Body of pancreas (tissue), 4 donors: Measurements from ENCODE around the gene PSMD10. TPM values are rescaled to one million over a fixed set of nuclear protein-coding genes. Genes with fewer than 3 reads are reported as not detected.

Experiments
- ATAC-seq: fragments of 150-250 bp; one replicate; pipeline ENCODE4 v1.9.1; 2016
- DNase-seq, 4 donors: peaks; one replicate each; pipeline ENCODE4 v3.0.0-alpha.2; 2019
- H3K27ac ChIP-seq, 4 donors: fragments of 200-600 bp; sonication (generic); 1 replicate in 3 of 4; 2 replicates in 1 of 4; pipeline versions ENCODE4 v1.5.1 to v1.6.1; 2016 to 2019; ENCODE audit warnings: mild to moderate bottlenecking in 1 of 4, mixed read lengths in 1 of 4, moderate library complexity in 1 of 4
- H3K27me3 ChIP-seq, 2 donors: fragments of 200-600 bp; sonication (generic); one replicate each; pipeline ENCODE4 v1.6.0; 2016; ENCODE audit warnings: mild to moderate bottlenecking in 1 of 2
- H3K36me3 ChIP-seq, 2 donors: fragments of 200-600 bp; sonication (generic); replicated peaks in 1 of 2; 2 replicates each; pipeline ENCODE4 v1.5.1; 2016; ENCODE audit warnings: low read depth in 2 of 2; ENCODE audit not compliant: insufficient read depth in 1 of 2
- H3K4me1 ChIP-seq: fragments of 200-600 bp; sonication (generic); one replicate; pipeline ENCODE4 v1.6.0; 2016
- H3K4me3 ChIP-seq, 2 donors: fragments of 200-600 bp; sonication (generic); 1 replicate in 1 of 2; 2 replicates in 1 of 2; pipeline ENCODE4 v1.5.1; 2016 to 2019
- H3K9me3 ChIP-seq, 3 donors: fragments of 200-600 bp; sonication (generic); 1 replicate in 2 of 3; 2 replicates in 1 of 3; pipeline ENCODE4 v1.5.1; 2016
- CTCF ChIP-seq, 7 experiments: fragments of 450-650 bp in 4 of 7; fragments of 200-600 bp in 3 of 7; sonication (generic) in 3 of 7; IDR thresholded peaks; one replicate each; pipeline ENCODE4 v1.5.1; 2016 to 2019; ENCODE audit warnings: antibody characterized with exemption in 7 of 7
- POLR2A ChIP-seq, 3 donors: fragments of 450-650 bp; IDR thresholded peaks; one replicate each; pipeline ENCODE4 v1.6.1; 2016; ENCODE audit warnings: antibody characterized with exemption in 3 of 3, mild to moderate bottlenecking in 2 of 3
- WGBS, 2 donors: methylation state at CpG; one replicate each; pipeline ENCODE4 v1.1.5; 2017; 5-methylcytosine and 5-hydroxymethylcytosine counted together
- intact Hi-C: fragments of 100-400 bp; cut with DNase I; formaldehyde crosslinking; loops from one replicate; pipeline ENCODE4 v1.15.1; 2023
- total RNA-seq, 2 donors: library from RNA; depleted of rRNA; stranded (reverse); fragments of >200 nt; gene quantifications; one replicate each; pipeline ENCODE4 v1.1.0, GENCODE V29; 2016

PSMD10 gene
- 10 to 100 TPM; 14.8 to 26.5 TPM for total RNA-seq

GRCh38 chrX:108091264-108091877 lies at the start of gene PSMD10, which contains the start of gene ATG4A:
PSMD10 (minus strand) TSS chrX:108091542; CDS start chrX:108091520, 22 bp downstream.
ATG4A (plus strand) TSS chrX:108091778; CDS start chrX:108091827, 49 bp downstream.
- H3K9me3 ChIP-seq, result no peaks in the 10 kb centered on the region
- ATAC-seq (peak; percentile 98), DNase-seq (peak; percentile 93 to 96 (median 94))
- TF ChIP-seq POLR2A (IDR thresholded peaks at IDR 0.05) (peak; percentile 28 to 82 (median 80)), CTCF (IDR thresholded peaks at IDR 0.05) (peak in 2 of 7 experiments; percentile 11 to 25)
- WGBS, 2 donors, result 0% methylated on average over 37 of the region's 47 CpGs; no CpG with 5 or more reads in 1 of the 2 donors
- H3K4me3 ChIP-seq, result peak within 1 kb of the TSS; percentile 43 to 48
- no peaks in the 10 kb centered on the region for H3K4me1 ChIP-seq
- intact Hi-C loops, result no loop called here
- no peaks in the 10 kb centered on the region for H3K27me3 ChIP-seq
- no peaks in the 10 kb centered on the region for H3K36me3 ChIP-seq
- peak within 1 kb of the TSS; percentile 72 to 89 (median 78) for H3K27ac ChIP-seq

GRCh38 chrX:108138814-108139702 lies 47.7 kb upstream of the PSMD10 start:
- Histone ChIP-seq H3K9me3 (no peaks in the 10 kb centered on the region), H3K27me3 (no peaks in the 10 kb centered on the region), H3K4me3 (no peak overlapping the region), H3K36me3 (peaks cover 0 to 3% of the 10 kb centered on the region in 2 donors), H3K4me1 (no peaks in the 10 kb centered on the region), H3K27ac (no peak overlapping the region)
- 81 to 86% methylated on average over 6 of the region's 7 CpGs for WGBS, 2 donors
- ATAC-seq, result no peak
- no peak for DNase-seq
- intact Hi-C loops, result no loop called here
- TF ChIP-seq POLR2A (IDR thresholded peaks at IDR 0.05) (no peak), CTCF (IDR thresholded peaks at IDR 0.05) (peak in 2 of 7 experiments; percentile 8 to 15)

GRCh38 chrX:108134724-108135123 lies 43.4 kb upstream of the PSMD10 start:
- Histone ChIP-seq H3K36me3 (peaks cover 0 to 3% of the 10 kb centered on the region in 2 donors), H3K27ac (no peak overlapping the region), H3K9me3 (no peaks in the 10 kb centered on the region), H3K27me3 (no peaks in the 10 kb centered on the region), H3K4me1 (no peaks in the 10 kb centered on the region), H3K4me3 (no peak overlapping the region)
- 57 to 100% methylated on average over 1 of the region's 1 CpG for WGBS, 2 donors
- ATAC-seq (no peak), DNase-seq (no peak)
- intact Hi-C loops, result no loop called here
- no peak for TF ChIP-seq POLR2A (IDR thresholded peaks at IDR 0.05)

GRCh38 chrX:108132876-108133275 lies 41.5 kb upstream of the PSMD10 start:
- TF ChIP-seq POLR2A (IDR thresholded peaks at IDR 0.05) (no peak), CTCF (IDR thresholded peaks at IDR 0.05) (no peak)
- no peaks in the 10 kb centered on the region for H3K4me1 ChIP-seq
- peaks cover 0 to 3% of the 10 kb centered on the region in 2 donors for H3K36me3 ChIP-seq
- ATAC-seq (no peak), DNase-seq (no peak)
- H3K9me3 ChIP-seq, result no peaks in the 10 kb centered on the region
- H3K27ac ChIP-seq, result no peak overlapping the region
- no peak overlapping the region for H3K4me3 ChIP-seq
- intact Hi-C loops, result no loop called here
- 92 to 94% methylated on average over 2 of the region's 2 CpGs for WGBS, 2 donors
- no peaks in the 10 kb centered on the region for H3K27me3 ChIP-seq

GRCh38 chrX:108132034-108132433 lies 40.7 kb upstream of the PSMD10 start:
- intact Hi-C loops, result no loop called here
- Histone ChIP-seq H3K36me3 (peaks cover 0 to 2% of the 10 kb centered on the region in 2 donors), H3K4me3 (no peak overlapping the region), H3K27me3 (no peaks in the 10 kb centered on the region), H3K9me3 (no peaks in the 10 kb centered on the region), H3K4me1 (no peaks in the 10 kb centered on the region), H3K27ac (no peak overlapping the region)
- WGBS, 2 donors, result 97 to 100% methylated on average over 2 to 8 of the region's 8 CpGs
- TF ChIP-seq CTCF (IDR thresholded peaks at IDR 0.05) (no peak), POLR2A (IDR thresholded peaks at IDR 0.05) (no peak)
- no peak for ATAC-seq
- peak in 1 of 4 donors; percentile 16 for DNase-seq
